GM04504 (cell line): ENCODE measurements around the gene ORC2.
"Not testable (repeated sequence)": the region's sequence is repeated elsewhere in the genome, so short reads cannot be mapped to it uniquely, and the experiment has no call there.

Source experiments
- DNase-seq: peaks from one replicate; pipeline ENCODE4 v3.0.0-alpha.2; 2012; ENCODE audit warnings: low read depth

Gene ORC2

DNA sequence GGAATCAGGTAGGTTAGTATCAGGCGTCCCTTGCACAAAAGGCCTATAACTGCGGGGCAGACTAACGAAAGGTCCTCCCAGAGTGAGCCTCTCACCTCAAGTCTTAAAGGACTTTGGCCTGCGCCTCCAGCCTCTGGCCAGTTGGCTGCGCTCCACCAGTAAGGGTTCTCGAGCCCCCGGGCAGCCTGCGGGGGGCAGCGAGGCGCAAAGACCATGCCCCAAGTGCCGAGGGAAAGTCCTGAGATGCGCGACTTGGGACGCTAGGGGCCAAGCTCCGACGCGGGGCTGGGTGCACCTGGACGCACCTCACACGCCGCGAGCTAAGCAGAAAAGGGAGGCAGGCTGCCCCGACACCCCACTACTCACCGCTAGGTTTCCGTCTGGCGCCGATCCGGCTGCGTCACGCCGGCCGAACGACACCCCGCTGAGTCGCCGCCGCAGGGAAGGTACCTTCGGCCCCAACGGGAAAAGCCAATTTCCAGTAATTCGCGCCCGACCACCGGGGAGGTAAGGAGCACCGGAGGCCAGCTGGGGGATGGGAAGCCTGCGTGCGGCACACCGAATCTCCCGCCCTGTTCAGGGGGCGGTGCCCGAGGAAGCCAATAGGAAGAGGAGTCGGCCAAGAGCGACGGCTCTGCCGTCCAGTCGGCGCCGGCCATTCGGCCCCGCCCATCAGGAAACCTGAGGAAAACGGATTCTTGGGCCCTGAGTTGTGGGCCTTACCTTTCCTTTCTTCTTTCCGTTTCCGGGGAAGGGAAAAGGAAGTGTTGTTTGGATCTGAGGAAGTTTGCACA is at the start of gene ORC2:
ORC2 (minus strand) TSS at position 537 of the 794 bp plus-strand sequence. CDS start 5,537 bp downstream, outside the sequence.
- peak; percentile 88 for DNase-seq

- DNase-seq, result no peak
Observed at GRCh38 chr2:201008296-201008829, 44.9 kb upstream of the ORC2 start.

DNA sequence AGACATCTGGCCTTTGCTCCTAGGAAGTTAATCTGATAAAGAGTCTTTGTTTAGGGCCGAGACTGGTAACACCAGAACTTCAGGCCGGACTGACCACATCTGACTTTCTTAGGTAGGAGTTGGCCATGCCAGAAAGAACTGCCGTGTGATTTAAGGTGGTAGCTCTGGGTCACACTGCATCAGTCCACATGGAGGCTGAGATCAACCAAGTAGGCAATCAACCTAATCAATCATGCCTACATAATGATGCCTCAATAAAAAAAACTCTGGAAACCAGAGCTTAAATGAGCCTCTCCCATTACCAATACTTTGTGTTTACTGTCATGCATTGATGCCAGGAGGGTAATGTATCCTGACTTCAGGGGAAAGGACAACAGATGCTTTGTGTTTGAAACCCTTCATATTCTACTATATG is 44.1 kb upstream of the ORC2 start:
- no peak for DNase-seq

DNA sequence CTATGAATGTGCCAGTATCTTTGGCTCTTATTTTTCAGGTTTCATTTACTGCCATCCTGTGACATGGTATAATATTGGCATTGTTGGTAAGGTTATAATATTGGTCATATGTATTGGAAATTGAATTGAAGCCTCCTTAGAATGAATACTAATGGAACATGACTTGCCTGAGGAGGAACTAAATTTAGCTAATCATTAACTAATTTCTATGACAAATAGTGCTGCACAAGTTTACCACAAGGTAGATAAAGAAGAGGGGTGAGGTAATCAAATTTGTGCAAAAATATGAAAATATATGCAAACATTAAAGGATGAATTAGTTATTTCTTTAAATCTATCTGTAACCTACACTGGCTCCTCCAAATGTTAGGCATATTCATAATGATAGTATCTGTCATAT is 43.2 kb upstream of the ORC2 start:
- DNase-seq, result no peak

DNA sequence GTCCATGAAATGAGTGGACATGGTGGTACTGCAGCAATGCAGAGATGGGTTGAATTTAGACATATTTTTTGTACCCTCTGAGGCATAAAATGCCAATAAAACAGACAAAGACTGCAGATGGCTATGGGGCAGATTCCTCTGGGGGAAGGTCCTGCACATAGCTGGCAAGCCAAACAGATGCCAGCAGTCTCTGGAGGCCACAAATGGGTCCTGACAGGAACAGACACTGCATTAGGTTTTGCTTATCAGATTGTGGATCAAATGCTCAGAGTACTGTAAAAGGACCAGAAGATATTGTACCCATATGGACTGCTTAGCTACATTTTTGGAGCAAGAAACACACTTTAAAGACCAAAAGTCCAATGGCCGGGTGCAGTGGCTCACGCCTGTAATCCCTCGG is 40.9 kb upstream of the ORC2 start:
- no peak for DNase-seq

GRCh38 chr2:200993097-200993496 is 29.6 kb upstream of the ORC2 start:
- peak; percentile 24 for DNase-seq

DNA sequence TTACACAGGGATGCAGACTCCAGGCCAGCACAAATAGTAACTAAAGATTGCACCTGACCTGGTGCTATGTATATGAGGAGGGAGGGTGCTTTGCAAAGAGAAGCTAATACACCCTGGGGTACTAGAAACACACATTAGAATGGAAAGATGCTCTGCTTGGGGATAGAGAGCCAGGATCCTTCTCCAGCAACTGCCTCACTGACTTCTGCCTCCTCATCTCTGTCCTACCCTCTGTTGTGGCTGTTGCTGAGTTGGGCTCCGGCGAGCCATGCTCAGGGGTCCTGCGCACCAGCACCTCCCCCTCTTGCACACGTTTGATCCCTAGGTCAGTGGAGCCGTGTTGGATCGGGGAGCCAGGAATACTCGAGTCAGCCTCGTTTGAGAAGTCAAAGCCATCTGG is 23.7 kb upstream of the ORC2 start:
- no peak for DNase-seq

- DNase-seq, result peak; percentile 12
Observed at GRCh38 chr2:200985799-200986198, 22.3 kb upstream of the ORC2 start.

DNA sequence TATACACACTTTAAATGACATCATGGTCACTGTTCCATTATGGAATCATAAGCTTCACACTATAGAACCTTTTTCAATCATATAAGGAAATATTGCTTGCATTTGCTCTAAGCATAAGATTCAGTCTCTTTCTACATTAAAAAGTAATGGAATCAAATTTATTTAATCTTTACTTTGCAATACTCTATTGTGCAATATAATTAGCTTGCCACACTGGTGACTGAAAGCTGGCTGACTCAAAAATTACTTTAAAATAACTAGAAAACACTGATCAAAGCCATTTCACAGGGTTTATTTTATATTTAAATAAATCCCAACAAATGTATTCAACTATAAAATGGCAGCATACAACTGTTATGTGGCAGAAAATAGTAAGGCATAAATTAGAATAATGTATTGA is 13.2 kb upstream of the ORC2 start:
- no peak for DNase-seq

DNA sequence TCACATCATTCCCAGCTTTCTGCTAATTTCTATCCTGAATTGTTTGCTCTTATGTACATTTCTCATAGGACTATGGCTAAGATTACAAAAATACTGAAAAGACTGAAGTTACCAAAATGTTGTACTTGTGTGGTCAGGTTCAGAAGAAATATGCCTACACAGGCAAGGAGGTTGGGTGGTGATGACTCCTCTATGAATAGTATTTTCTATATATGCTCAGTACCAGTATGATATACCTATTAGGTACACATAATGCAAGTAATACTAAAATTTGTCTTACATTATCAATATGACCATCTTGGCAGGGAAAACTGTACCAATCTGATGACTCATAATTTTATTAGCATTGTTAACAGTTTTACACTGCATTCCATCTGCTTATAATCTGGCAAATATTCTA is 12.2 kb upstream of the ORC2 start:
- DNase-seq, result no peak

DNA sequence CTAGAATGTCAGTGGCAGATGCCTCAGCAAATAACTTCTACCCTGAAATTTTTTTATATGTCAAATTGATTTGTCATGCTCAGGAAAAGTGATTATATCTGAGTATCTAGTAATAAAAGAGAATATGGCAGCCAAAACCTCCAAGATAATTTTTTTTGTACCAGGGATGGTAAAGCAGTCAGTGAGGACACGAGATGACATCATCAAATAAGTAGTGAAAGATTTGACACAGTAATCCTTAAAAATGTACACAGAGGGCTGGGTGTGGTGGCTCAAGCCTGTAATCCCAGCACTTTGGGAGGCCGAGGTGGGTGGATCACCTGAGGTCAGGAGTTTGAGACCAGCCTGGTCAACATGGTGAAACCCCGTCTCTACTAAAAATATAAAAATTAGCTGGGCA is 6.6 kb upstream of the ORC2 start:
- not testable (repeated sequence) for DNase-seq

DNA sequence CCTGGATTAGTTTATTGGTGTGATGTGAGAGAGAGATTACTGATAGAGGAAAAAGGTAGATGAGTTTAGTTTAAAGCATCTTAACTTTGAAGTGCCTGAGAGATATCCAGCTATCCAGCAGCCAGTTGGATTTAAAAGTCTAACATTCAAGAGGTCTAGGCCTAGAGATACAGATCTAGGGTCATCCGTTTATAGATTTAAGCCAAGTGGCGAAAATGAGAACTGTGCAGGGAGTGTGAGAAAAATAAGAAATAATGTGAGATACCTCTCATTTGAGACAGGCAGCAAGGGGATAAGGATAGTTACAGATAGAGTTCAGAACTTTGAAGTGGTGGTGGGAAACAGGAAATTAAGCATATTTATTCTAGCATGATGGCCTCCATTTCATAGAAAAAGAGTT is 5.3 kb upstream of the ORC2 start:
- DNase-seq, result no peak

DNA sequence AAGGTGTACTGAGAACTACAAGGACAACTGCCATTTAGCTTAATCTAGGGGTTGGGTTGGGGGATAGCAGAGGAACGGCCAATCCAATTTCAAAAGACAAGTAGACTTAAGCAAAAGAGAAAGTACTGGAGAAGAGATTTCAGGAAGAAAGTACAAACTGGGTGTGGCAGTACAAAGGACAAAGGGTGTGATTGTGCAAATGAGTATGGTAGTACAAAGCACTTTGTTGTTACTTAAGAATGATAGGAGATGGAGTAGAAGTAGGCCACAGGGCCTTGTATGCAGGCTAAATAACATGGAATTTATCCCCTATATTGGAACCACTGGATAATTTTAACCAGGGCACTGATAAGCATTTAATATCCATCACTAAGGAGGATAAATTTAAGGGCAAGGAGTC is 4.7 kb upstream of the ORC2 start:
- no peak for DNase-seq

DNA sequence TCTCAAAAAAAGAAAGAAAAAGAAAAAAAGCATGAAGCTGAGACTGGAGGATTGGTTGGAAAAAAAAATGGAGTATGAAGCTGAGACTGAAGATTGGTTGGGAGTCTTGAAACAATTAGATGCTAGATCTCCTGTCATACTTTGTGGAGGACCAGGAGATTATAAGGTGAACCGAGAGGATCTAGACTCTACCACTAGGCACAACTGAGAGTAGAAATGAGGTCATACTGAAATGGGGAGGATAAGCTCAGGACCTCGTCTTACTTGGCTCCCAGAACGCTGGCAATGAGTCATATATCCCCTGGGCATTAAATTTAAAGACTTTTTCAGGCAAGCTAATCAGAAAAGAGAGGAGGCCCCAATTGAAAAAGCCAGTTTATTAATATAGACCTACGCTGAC is 3.3 kb upstream of the ORC2 start:
- DNase-seq, result peak; percentile 47

DNA sequence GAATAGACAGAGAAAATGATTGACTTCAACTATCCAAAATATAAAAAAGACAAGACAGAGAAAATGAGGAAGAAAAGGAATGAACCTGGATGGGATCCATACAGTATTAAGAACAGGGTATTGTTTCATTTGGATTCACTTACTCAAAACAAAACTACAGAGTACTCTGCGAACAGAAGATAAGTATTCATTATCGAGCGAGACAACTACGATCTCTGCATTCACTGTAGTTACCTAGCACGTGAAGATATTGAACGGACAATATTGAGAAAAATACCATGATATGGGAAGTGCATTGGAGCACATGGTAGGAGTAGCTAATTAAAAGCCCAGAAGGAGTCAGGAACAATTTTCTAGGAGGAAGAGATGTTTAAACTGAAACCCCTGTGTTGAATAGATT is 1.0 kb upstream of the ORC2 start:
- DNase-seq, result no peak

- DNase-seq, result not testable (repeated sequence)
Observed at GRCh38 chr2:200963918-200964252, 425 bp upstream of the ORC2 start.

DNA sequence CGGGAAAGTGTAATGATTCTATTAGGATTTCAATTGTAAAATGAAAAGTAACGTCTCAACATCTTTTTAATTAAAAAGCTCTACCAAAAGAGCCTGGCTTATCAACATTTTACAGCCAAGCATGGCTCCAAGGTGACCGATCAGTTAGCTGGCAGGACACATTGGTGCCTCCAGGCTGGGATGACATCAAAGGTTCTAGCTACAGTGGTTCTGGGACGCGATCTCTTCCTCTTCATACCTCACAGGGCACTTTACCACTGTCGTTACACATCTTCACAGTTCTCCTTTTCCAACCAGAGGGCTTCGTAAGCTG is 693 bp downstream of the ORC2 start:
- DNase-seq, result no peak

DNA sequence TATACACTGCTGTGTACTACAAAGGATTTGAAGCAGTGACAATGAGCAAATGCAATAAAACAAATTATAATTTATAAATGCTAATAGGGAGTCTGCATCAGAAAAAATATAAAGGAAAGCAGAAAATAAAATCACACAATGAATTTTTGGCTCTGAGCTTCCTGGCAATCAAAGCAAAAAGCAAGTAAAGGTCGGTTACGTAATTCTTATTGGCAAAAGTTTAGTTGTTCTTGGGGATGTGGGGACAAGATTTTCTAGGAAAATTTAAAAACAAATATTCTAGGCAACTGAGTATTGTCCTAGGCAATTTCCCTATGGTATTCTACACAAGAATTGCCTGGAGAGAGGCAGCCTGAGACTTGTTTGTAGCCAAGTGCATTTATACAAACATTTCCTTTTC is 1.8 kb downstream of the ORC2 start:
- DNase-seq, result no peak

GRCh38 chr2:200950378-200950777 is 13.1 kb downstream of the ORC2 start:
- DNase-seq, result no peak

GRCh38 chr2:200945395-200945729 is 18.1 kb downstream of the ORC2 start:
- DNase-seq, result no peak

GRCh38 chr2:200944467-200945394 is 18.7 kb downstream of the ORC2 start:
- DNase-seq, result peak; percentile 64

GRCh38 chr2:200943527-200944105 is 19.8 kb downstream of the ORC2 start:
- DNase-seq, result no peak

GRCh38 chr2:200939832-200940231 is 23.6 kb downstream of the ORC2 start:
- DNase-seq, result no peak
